Activated CD4-positive, alpha-beta T cell treated with anti-CD3 and anti-CD28 coated beads for 4 hours (primary cell): Measurements from ENCODE around the gene BDKRB1.

Source experiments
- DNase-seq, 2 donors: peaks; one replicate each; pipeline ENCODE4 v3.0.0-alpha.2; 2020

Gene BDKRB1

GRCh38 chr14:96263347-96264199 is 7.6 kb downstream of the BDKRB1 start:
- no peak for DNase-seq

- DNase-seq = no peak
These were observed 8.2 kb downstream of the BDKRB1 start for GRCh38 chr14:96264200-96264553.

GRCh38 chr14:96264853-96265252 is 8.8 kb downstream of the BDKRB1 start:
- DNase-seq = no peak

- DNase-seq = no peak
These were observed 9.5 kb downstream of the BDKRB1 start for GRCh38 chr14:96265383-96266095.

GRCh38 chr14:96267336-96267735 is 11.3 kb downstream of the BDKRB1 start:
- no peak for DNase-seq

GRCh38 chr14:96267916-96268315 is 11.9 kb downstream of the BDKRB1 start:
- no peak for DNase-seq

GRCh38 chr14:96268431-96269358 is 12.7 kb downstream of the BDKRB1 start:
- DNase-seq = no peak

- DNase-seq = no peak
These were observed 13.3 kb downstream of the BDKRB1 start for GRCh38 chr14:96269359-96269710.

- no peak for DNase-seq
These were observed 14.8 kb downstream of the BDKRB1 start for GRCh38 chr14:96270565-96271420.

GRCh38 chr14:96271421-96271762 is 15.4 kb downstream of the BDKRB1 start:
- no peak for DNase-seq

- DNase-seq = no peak
These were observed 16.9 kb downstream of the BDKRB1 start for GRCh38 chr14:96272777-96273473.

- DNase-seq = no peak
These were observed 17.6 kb downstream of the BDKRB1 start for GRCh38 chr14:96273629-96274028.

GRCh38 chr14:96274122-96274521 is 18.1 kb downstream of the BDKRB1 start:
- DNase-seq = no peak

- DNase-seq = no peak
These were observed 18.5 kb downstream of the BDKRB1 start for GRCh38 chr14:96274543-96274942.

GRCh38 chr14:96275177-96276112 is 19.4 kb downstream of the BDKRB1 start:
- DNase-seq = peak; percentile 66 to 70

GRCh38 chr14:96277890-96278289 is 21.9 kb downstream of the BDKRB1 start:
- no peak for DNase-seq

- DNase-seq = no peak
These were observed 23.6 kb downstream of the BDKRB1 start for GRCh38 chr14:96279564-96279963.

GRCh38 chr14:96280104-96280503 is 24.1 kb downstream of the BDKRB1 start:
- no peak for DNase-seq

GRCh38 chr14:96281486-96281885 is 25.5 kb downstream of the BDKRB1 start:
- DNase-seq = no peak

GRCh38 chr14:96284008-96284407 is 28.0 kb downstream of the BDKRB1 start:
- DNase-seq = no peak

- DNase-seq = no peak
These were observed 28.4 kb downstream of the BDKRB1 start for GRCh38 chr14:96284430-96284829.
